Nephron (organoid): ENCODE results near the gene LPAR1.

Experiments used
- H3K27ac Mint-ChIP-seq, 3 experiments: 2 replicates each; pipeline ENCODE4 v1.8.0; 2020; ENCODE audit warnings: mixed read lengths in 3 of 3, mild to moderate bottlenecking in 2 of 3, moderate library complexity in 1 of 3
- H3K27me3 Mint-ChIP-seq: 2 replicates; pipeline ENCODE4 v1.8.0; 2021; ENCODE audit warnings: low read depth, mild to moderate bottlenecking, moderate library complexity, mixed read lengths
- H3K36me3 Mint-ChIP-seq: 2 replicates; pipeline ENCODE4 v1.8.0; 2020; ENCODE audit warnings: low read depth, mixed read lengths
- H3K4me1 Mint-ChIP-seq: 2 replicates; pipeline ENCODE4 v1.8.0; 2020; ENCODE audit warnings: mixed read lengths
- H3K4me3 Mint-ChIP-seq, 3 experiments: 2 replicates each; pipeline ENCODE4 v1.8.0; 2020; ENCODE audit warnings: mild to moderate bottlenecking in 3 of 3, mixed read lengths in 3 of 3, moderate library complexity in 2 of 3
- H3K9me3 Mint-ChIP-seq: 2 replicates; pipeline ENCODE4 v1.8.0; 2020; ENCODE audit warnings: mixed read lengths
- CTCF ChIP-seq, 3 experiments: fragments of 200-600 bp; sonication (generic); IDR thresholded peaks; one replicate each; pipeline ENCODE4 v1.5.0; 2021; ENCODE audit warnings: antibody characterized with exemption in 3 of 3; ENCODE audit not compliant: unreplicated experiment in 3 of 3

The LPAR1 gene

GRCh38 chr9:110939573-110939972 lies 98.7 kb downstream of the LPAR1 start:
- no peaks in the 10 kb centered on the region for H3K9me3 Mint-ChIP-seq
- no peak overlapping the region for H3K27ac Mint-ChIP-seq
- H3K4me1 Mint-ChIP-seq = no peaks in the 10 kb centered on the region
- H3K4me3 Mint-ChIP-seq = no peak overlapping the region
- no peak for TF ChIP-seq CTCF (IDR thresholded peaks at IDR 0.05; ENCODE audit: unreplicated experiment in 3 of 3)
- no peaks in the 10 kb centered on the region for H3K27me3 Mint-ChIP-seq
- peaks cover 43% of the 10 kb centered on the region for H3K36me3 Mint-ChIP-seq

- Mint-ChIP-seq H3K36me3 (peaks cover 42% of the 10 kb centered on the region), H3K4me1 (no peaks in the 10 kb centered on the region), H3K27me3 (no peaks in the 10 kb centered on the region), H3K4me3 (no peak overlapping the region), H3K9me3 (no peaks in the 10 kb centered on the region), H3K27ac (no peak overlapping the region)
- no peak for TF ChIP-seq CTCF (IDR thresholded peaks at IDR 0.05; ENCODE audit: unreplicated experiment in 3 of 3)
Measured at GRCh38 chr9:110939047-110939446, 99.2 kb downstream of the LPAR1 start.

GRCh38 chr9:110938242-110938641 lies 100.0 kb downstream of the LPAR1 start:
- H3K4me3 Mint-ChIP-seq = no peak overlapping the region
- TF ChIP-seq CTCF (IDR thresholded peaks at IDR 0.05; ENCODE audit: unreplicated experiment in 3 of 3) = no peak
- peaks cover 44% of the 10 kb centered on the region for H3K36me3 Mint-ChIP-seq
- peaks cover under 1% of the 10 kb centered on the region for H3K4me1 Mint-ChIP-seq
- no peak overlapping the region for H3K27ac Mint-ChIP-seq
- H3K9me3 Mint-ChIP-seq = no peaks in the 10 kb centered on the region
- H3K27me3 Mint-ChIP-seq = no peaks in the 10 kb centered on the region

GRCh38 chr9:110936719-110937452 lies 101.4 kb downstream of the LPAR1 start:
- H3K4me1 Mint-ChIP-seq = peaks cover 5% of the 10 kb centered on the region
- H3K27ac Mint-ChIP-seq = no peak overlapping the region
- TF ChIP-seq CTCF (IDR thresholded peaks at IDR 0.05; ENCODE audit: unreplicated experiment in 3 of 3) = no peak
- no peaks in the 10 kb centered on the region for H3K27me3 Mint-ChIP-seq
- H3K36me3 Mint-ChIP-seq = peaks cover 48% of the 10 kb centered on the region
- no peaks in the 10 kb centered on the region for H3K9me3 Mint-ChIP-seq
- H3K4me3 Mint-ChIP-seq = no peak overlapping the region

- Mint-ChIP-seq H3K27me3 (no peaks in the 10 kb centered on the region), H3K4me3 (no peak overlapping the region), H3K4me1 (peaks cover 5% of the 10 kb centered on the region), H3K27ac (no peak overlapping the region), H3K36me3 (peaks cover 41% of the 10 kb centered on the region), H3K9me3 (no peaks in the 10 kb centered on the region)
- TF ChIP-seq CTCF (IDR thresholded peaks at IDR 0.05; ENCODE audit: unreplicated experiment in 3 of 3) = no peak
Measured at GRCh38 chr9:110936237-110936636, 102.0 kb downstream of the LPAR1 start.

- H3K9me3 Mint-ChIP-seq = no peaks in the 10 kb centered on the region
- no peak for TF ChIP-seq CTCF (IDR thresholded peaks at IDR 0.05; ENCODE audit: unreplicated experiment in 3 of 3)
- H3K27me3 Mint-ChIP-seq = no peaks in the 10 kb centered on the region
- peaks cover 37% of the 10 kb centered on the region for H3K36me3 Mint-ChIP-seq
- H3K4me3 Mint-ChIP-seq = no peak overlapping the region
- H3K27ac Mint-ChIP-seq = no peak overlapping the region
- peaks cover 5% of the 10 kb centered on the region for H3K4me1 Mint-ChIP-seq
Measured at GRCh38 chr9:110935829-110936228, 102.4 kb downstream of the LPAR1 start.
